ENCODE results near the gene ELMO1. TPM values are rescaled to one million over a fixed set of nuclear protein-coding genes. Genes with fewer than 3 reads are reported as not detected.

Gene ELMO1
- total and polyA plus RNA-seq, 4 donors, result 6.7 to 51.5 (median 14.8) TPM

DNA sequence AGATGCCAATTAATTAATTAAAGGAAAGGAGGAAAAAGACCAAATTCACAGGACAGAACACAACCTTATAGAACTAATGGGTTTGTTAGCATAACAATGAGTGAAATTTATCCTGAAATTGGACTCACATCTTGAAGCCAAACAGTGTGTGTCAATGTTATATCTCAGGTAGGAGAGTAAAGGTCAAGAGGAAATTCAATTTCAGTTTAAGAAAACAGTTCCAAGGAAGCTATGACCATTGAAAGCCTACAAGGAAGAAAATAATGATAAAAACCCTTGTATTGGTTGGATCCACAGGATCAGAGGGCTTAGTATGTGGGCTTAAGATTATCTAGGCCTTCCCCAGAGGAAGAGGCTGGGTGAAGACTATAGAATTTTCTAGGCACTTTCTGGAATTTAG, 525.5 kb downstream of the ELMO1 start:
- Histone ChIP-seq H3K9ac (ENCODE audit: low read depth in 1 of 2, low read length in 2 of 2) (no peak overlapping the region), H3K4me1 (ENCODE audit: control insufficient read depth in 4 of 4, insufficient read depth in 4 of 4, low read length in 3 of 4) (peaks cover 0 to 3% (median 0%) of the 10 kb centered on the region in 4 donors), H3K36me3 (ENCODE audit: control insufficient read depth in 4 of 4, insufficient read depth in 3 of 4, low read depth in 1 of 4, low read length in 3 of 4) (no peaks in the 10 kb centered on the region), H3K27ac (ENCODE audit: low read depth in 1 of 2, low read length in 2 of 2) (no peak overlapping the region), H3K27me3 (ENCODE audit: control insufficient read depth in 4 of 4, insufficient read depth in 4 of 4, low read length in 3 of 4) (no peaks in the 10 kb centered on the region), H3K4me3 (ENCODE audit: low read depth in 1 of 3, low read length in 3 of 3) (no peak overlapping the region), H3K9me3 (ENCODE audit: control insufficient read depth in 4 of 4, low read length in 3 of 4) (peaks cover 0 to 4% (median under 1%) of the 10 kb centered on the region in 4 donors)
- no peak for TF ChIP-seq GABPA (IDR thresholded peaks at IDR 0.05 in 1 of 2, conservative IDR thresholded peaks at IDR 0.05 in 1 of 2)
- no peak for TF ChIP-seq YY1 (IDR thresholded peaks at IDR 0.05)
- TF ChIP-seq HNF4G (IDR thresholded peaks at IDR 0.05), result no peak
- TF ChIP-seq, protein P1, sequence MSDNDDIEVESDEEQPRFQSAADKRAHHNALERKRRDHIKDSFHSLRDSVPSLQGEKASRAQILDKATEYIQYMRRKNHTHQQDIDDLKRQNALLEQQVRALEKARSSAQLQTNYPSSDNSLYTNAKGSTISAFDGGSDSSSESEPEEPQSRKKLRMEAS (IDR thresholded peaks at IDR 0.05), result no peak
- TF ChIP-seq, protein P2, sequence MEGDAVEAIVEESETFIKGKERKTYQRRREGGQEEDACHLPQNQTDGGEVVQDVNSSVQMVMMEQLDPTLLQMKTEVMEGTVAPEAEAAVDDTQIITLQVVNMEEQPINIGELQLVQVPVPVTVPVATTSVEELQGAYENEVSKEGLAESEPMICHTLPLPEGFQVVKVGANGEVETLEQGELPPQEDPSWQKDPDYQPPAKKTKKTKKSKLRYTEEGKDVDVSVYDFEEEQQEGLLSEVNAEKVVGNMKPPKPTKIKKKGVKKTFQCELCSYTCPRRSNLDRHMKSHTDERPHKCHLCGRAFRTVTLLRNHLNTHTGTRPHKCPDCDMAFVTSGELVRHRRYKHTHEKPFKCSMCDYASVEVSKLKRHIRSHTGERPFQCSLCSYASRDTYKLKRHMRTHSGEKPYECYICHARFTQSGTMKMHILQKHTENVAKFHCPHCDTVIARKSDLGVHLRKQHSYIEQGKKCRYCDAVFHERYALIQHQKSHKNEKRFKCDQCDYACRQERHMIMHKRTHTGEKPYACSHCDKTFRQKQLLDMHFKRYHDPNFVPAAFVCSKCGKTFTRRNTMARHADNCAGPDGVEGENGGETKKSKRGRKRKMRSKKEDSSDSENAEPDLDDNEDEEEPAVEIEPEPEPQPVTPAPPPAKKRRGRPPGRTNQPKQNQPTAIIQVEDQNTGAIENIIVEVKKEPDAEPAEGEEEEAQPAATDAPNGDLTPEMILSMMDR (IDR thresholded peaks at IDR 0.05; ENCODE audit: low read depth, low read length, missing input control), result no peak
- no peak for TF ChIP-seq JUND (IDR thresholded peaks at IDR 0.05)
- TF ChIP-seq SP1 (IDR thresholded peaks at IDR 0.05), result no peak
- no peak for TF ChIP-seq FOXA1 (IDR thresholded peaks at IDR 0.05)
- no peak for TF ChIP-seq NR2F2 (IDR thresholded peaks at IDR 0.05)
- TF ChIP-seq RAD21 (IDR thresholded peaks at IDR 0.05), result no peak
- TF ChIP-seq, protein P3, sequence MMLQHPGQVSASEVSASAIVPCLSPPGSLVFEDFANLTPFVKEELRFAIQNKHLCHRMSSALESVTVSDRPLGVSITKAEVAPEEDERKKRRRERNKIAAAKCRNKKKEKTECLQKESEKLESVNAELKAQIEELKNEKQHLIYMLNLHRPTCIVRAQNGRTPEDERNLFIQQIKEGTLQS (IDR thresholded peaks at IDR 0.05), result no peak
- no peak for TF ChIP-seq TAF1 (conservative IDR thresholded peaks at IDR 0.05)
- no peak for TF ChIP-seq RXRA (IDR thresholded peaks at IDR 0.05)
- TF ChIP-seq HNF4A (conservative IDR thresholded peaks at IDR 0.05), result no peak
- TF ChIP-seq FOXA2 (IDR thresholded peaks at IDR 0.05), result no peak
- TF ChIP-seq, protein P4, sequence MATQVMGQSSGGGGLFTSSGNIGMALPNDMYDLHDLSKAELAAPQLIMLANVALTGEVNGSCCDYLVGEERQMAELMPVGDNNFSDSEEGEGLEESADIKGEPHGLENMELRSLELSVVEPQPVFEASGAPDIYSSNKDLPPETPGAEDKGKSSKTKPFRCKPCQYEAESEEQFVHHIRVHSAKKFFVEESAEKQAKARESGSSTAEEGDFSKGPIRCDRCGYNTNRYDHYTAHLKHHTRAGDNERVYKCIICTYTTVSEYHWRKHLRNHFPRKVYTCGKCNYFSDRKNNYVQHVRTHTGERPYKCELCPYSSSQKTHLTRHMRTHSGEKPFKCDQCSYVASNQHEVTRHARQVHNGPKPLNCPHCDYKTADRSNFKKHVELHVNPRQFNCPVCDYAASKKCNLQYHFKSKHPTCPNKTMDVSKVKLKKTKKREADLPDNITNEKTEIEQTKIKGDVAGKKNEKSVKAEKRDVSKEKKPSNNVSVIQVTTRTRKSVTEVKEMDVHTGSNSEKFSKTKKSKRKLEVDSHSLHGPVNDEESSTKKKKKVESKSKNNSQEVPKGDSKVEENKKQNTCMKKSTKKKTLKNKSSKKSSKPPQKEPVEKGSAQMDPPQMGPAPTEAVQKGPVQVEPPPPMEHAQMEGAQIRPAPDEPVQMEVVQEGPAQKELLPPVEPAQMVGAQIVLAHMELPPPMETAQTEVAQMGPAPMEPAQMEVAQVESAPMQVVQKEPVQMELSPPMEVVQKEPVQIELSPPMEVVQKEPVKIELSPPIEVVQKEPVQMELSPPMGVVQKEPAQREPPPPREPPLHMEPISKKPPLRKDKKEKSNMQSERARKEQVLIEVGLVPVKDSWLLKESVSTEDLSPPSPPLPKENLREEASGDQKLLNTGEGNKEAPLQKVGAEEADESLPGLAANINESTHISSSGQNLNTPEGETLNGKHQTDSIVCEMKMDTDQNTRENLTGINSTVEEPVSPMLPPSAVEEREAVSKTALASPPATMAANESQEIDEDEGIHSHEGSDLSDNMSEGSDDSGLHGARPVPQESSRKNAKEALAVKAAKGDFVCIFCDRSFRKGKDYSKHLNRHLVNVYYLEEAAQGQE (IDR thresholded peaks at IDR 0.05), result no peak
- no peak for DNase-seq (ENCODE audit: low spot score)

DNA sequence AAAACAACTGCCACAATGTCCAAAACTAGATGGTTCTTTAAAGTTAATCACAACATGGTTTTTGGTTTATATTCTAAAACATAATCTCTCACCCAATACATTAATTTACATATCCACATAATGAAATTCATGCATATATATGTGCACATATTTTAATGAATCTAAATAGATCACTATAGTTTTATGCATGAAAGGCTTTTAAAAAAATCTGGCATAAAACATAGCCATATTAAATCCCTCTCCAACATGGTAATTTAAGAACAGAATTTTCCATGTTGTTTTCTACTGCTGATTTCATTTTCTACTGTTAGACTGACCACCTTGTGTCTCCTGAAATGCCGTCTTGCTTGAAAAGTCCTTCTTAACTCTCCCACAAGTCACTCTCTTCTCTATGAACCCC, 528.2 kb downstream of the ELMO1 start:
- Histone ChIP-seq H3K9me3 (ENCODE audit: control insufficient read depth in 4 of 4, low read length in 3 of 4) (peaks cover 0 to 4% (median under 1%) of the 10 kb centered on the region in 4 donors), H3K36me3 (ENCODE audit: control insufficient read depth in 4 of 4, insufficient read depth in 3 of 4, low read depth in 1 of 4, low read length in 3 of 4) (no peaks in the 10 kb centered on the region), H3K27me3 (ENCODE audit: control insufficient read depth in 4 of 4, insufficient read depth in 4 of 4, low read length in 3 of 4) (no peaks in the 10 kb centered on the region), H3K4me3 (ENCODE audit: low read depth in 1 of 3, low read length in 3 of 3) (no peak overlapping the region), H3K9ac (ENCODE audit: low read depth in 1 of 2, low read length in 2 of 2) (no peak overlapping the region), H3K4me1 (ENCODE audit: control insufficient read depth in 4 of 4, insufficient read depth in 4 of 4, low read length in 3 of 4) (peaks cover 0 to 3% (median 0%) of the 10 kb centered on the region in 4 donors), H3K27ac (ENCODE audit: low read depth in 1 of 2, low read length in 2 of 2) (no peak overlapping the region)
- WGBS, result 94% methylated on average over 1 of the region's 1 CpG
- no peak for DNase-seq (ENCODE audit: low spot score)
- TF ChIP-seq, protein P3 (IDR thresholded peaks at IDR 0.05), result no peak
- TF ChIP-seq, protein P5, sequence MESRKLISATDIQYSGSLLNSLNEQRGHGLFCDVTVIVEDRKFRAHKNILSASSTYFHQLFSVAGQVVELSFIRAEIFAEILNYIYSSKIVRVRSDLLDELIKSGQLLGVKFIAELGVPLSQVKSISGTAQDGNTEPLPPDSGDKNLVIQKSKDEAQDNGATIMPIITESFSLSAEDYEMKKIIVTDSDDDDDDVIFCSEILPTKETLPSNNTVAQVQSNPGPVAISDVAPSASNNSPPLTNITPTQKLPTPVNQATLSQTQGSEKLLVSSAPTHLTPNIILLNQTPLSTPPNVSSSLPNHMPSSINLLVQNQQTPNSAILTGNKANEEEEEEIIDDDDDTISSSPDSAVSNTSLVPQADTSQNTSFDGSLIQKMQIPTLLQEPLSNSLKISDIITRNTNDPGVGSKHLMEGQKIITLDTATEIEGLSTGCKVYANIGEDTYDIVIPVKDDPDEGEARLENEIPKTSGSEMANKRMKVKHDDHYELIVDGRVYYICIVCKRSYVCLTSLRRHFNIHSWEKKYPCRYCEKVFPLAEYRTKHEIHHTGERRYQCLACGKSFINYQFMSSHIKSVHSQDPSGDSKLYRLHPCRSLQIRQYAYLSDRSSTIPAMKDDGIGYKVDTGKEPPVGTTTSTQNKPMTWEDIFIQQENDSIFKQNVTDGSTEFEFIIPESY (IDR thresholded peaks at IDR 0.05), result no peak
- TF ChIP-seq HNF4A (conservative IDR thresholded peaks at IDR 0.05) (no peak), YY1 (IDR thresholded peaks at IDR 0.05) (no peak), RXRA (IDR thresholded peaks at IDR 0.05) (no peak), FOXA1 (IDR thresholded peaks at IDR 0.05) (no peak), GABPA (IDR thresholded peaks at IDR 0.05 in 1 of 2, conservative IDR thresholded peaks at IDR 0.05 in 1 of 2) (no peak), RAD21 (IDR thresholded peaks at IDR 0.05) (no peak), NR2F2 (IDR thresholded peaks at IDR 0.05) (no peak), FOXA2 (IDR thresholded peaks at IDR 0.05) (no peak), SP1 (IDR thresholded peaks at IDR 0.05) (no peak), HNF4G (IDR thresholded peaks at IDR 0.05) (no peak)
- TF ChIP-seq, protein P1 (IDR thresholded peaks at IDR 0.05), result no peak
- TF ChIP-seq, protein P4 (IDR thresholded peaks at IDR 0.05), result no peak

Measured in liver (tissue), 9 donors.